ENCODE results near the gene PCDH9. TPM values are rescaled to one million over a fixed set of nuclear protein-coding genes. Genes with fewer than 3 reads are reported as not detected.

PCDH9 gene, protein sequence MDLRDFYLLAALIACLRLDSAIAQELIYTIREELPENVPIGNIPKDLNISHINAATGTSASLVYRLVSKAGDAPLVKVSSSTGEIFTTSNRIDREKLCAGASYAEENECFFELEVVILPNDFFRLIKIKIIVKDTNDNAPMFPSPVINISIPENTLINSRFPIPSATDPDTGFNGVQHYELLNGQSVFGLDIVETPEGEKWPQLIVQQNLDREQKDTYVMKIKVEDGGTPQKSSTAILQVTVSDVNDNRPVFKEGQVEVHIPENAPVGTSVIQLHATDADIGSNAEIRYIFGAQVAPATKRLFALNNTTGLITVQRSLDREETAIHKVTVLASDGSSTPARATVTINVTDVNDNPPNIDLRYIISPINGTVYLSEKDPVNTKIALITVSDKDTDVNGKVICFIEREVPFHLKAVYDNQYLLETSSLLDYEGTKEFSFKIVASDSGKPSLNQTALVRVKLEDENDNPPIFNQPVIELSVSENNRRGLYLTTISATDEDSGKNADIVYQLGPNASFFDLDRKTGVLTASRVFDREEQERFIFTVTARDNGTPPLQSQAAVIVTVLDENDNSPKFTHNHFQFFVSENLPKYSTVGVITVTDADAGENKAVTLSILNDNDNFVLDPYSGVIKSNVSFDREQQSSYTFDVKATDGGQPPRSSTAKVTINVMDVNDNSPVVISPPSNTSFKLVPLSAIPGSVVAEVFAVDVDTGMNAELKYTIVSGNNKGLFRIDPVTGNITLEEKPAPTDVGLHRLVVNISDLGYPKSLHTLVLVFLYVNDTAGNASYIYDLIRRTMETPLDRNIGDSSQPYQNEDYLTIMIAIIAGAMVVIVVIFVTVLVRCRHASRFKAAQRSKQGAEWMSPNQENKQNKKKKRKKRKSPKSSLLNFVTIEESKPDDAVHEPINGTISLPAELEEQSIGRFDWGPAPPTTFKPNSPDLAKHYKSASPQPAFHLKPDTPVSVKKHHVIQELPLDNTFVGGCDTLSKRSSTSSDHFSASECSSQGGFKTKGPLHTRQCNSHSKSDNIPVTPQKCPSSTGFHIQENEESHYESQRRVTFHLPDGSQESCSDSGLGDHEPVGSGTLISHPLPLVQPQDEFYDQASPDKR (N-terminal part only)
- 10 to 100 TPM in 1 of 4 donors, 1 to 10 TPM in 3; 5.7 to 12.9 (median 6.8) TPM for total RNA-seq

DNA sequence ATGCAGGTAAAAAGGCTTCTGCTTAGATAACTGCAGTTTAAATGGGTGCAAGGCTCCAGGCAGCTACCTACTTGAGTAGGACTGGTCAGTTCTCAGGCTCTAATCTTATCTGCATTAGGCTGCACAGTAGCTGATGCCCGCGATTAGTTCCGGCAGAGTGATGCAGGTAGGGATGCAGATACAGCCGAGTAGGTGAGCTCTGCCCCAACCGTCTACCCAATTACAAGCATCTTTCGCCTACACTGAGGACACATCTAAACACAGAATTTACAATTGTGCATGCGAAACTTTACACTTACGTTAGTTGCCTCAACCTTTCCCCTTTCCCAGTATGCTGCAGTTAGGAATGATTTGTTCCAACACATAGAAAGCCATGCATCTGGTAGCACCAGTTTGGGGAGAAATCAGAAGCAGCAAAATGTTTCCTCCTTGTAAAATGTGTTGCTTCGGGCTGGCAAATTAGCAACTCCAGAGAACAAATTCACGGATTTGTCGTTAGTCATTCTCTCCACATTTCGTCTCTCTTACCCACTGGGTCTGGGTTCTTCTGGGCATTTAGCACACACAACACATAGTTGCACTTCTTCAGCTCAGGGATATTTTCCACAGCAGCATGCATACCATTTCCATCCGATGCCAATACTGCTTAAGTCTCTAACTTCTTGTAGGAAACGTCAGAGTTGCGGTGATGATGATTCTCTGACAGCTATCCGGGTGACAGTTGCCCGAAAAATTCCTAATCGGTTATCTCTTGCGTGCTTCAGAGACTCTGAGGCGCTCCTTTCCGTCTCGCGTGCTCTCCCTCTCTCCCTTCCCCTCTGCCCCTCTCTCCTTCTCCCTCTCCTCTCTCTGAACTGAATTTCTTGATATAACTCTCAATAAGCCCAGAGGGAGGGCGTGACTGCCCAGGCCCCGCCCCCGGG, at the start of gene PCDH9:
Gene PCDH9 (minus strand): TSS at position 856 of the 923 bp plus-strand sequence. CDS start 1,896 bp downstream, outside the sequence.
- DNase-seq (ENCODE audit: low spot score) (no peak), ATAC-seq (ENCODE audit: low FRiP score) (peak; percentile 30)
- TF ChIP-seq, protein P1, sequence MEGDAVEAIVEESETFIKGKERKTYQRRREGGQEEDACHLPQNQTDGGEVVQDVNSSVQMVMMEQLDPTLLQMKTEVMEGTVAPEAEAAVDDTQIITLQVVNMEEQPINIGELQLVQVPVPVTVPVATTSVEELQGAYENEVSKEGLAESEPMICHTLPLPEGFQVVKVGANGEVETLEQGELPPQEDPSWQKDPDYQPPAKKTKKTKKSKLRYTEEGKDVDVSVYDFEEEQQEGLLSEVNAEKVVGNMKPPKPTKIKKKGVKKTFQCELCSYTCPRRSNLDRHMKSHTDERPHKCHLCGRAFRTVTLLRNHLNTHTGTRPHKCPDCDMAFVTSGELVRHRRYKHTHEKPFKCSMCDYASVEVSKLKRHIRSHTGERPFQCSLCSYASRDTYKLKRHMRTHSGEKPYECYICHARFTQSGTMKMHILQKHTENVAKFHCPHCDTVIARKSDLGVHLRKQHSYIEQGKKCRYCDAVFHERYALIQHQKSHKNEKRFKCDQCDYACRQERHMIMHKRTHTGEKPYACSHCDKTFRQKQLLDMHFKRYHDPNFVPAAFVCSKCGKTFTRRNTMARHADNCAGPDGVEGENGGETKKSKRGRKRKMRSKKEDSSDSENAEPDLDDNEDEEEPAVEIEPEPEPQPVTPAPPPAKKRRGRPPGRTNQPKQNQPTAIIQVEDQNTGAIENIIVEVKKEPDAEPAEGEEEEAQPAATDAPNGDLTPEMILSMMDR (IDR thresholded peaks at IDR 0.05), result no peak

DNA sequence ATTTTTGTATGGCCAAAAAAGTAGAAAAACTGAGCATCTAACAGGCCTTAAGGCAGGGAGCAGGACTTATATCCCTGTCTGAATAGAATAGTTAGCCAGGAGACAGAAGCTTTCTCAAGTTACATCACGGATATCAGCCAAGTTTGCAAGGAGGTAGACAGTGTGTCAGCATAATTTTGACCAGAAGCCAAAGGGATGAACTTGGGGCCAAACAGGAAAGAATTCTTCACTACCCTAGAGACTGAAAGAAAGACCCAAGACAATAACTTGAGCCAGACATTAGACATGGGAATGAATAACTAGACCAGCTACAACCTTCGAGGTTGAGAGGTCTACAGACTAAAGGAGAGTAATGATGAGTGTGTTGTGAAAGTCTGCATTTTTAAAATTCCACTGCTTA, 48.1 kb upstream of the PCDH9 start:
- no peak for DNase-seq (ENCODE audit: low spot score)
- TF ChIP-seq, protein P1 (IDR thresholded peaks at IDR 0.05), result no peak
- ATAC-seq (ENCODE audit: low FRiP score), result no peak

DNA sequence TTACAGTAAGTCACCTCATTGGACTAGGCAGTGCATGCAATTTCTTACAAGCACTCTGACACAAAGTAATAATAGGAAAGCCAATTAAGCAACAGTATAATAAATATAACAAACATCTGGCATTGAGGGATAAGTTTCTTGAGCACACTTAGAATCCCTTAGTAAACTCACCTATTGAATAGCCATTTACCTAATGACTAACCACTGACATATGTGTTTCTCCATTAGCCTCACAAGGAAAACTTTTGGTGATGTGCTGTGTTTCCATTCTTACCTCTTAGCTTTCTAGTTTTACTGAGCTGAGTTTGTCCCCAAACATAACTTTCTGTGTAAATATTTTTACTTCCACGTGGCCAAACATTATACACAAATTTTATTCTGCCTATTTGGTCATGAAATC, 47.4 kb upstream of the PCDH9 start:
- TF ChIP-seq, protein P1 (IDR thresholded peaks at IDR 0.05), result no peak
- no peak for ATAC-seq (ENCODE audit: low FRiP score)
- DNase-seq (ENCODE audit: low spot score), result no peak

DNA sequence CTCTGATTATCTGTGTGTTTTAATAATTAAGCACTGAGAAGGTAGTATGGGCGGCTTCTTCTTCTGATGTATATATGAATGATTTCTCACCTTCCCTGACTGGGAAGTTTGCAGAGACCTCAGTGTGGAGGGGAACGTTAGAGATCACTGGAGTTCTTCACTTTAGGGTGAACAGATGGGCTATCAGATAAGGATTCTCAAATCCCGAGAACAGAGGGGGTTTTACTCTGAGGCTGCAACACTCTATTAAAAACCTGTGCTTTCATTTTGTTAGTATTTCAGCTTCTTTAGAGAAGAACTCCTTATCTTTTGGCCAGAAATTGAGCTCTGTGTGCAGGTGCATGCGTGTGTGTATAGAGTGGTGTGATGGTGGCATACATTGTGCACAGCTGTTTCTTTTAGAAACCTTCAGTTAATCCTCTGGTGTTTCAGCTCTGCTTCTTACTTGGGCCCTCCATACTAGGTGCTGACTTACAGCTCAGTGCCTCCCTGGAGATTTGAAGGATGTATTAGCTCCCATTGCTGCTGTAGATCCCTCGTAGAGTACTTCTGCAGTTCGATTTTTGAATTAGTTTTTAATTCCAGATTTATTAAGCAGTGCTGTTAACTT, 45.3 kb upstream of the PCDH9 start:
- DNase-seq (ENCODE audit: low spot score), result no peak
- ATAC-seq (ENCODE audit: low FRiP score), result no peak
- TF ChIP-seq, protein P1 (IDR thresholded peaks at IDR 0.05), result no peak

DNA sequence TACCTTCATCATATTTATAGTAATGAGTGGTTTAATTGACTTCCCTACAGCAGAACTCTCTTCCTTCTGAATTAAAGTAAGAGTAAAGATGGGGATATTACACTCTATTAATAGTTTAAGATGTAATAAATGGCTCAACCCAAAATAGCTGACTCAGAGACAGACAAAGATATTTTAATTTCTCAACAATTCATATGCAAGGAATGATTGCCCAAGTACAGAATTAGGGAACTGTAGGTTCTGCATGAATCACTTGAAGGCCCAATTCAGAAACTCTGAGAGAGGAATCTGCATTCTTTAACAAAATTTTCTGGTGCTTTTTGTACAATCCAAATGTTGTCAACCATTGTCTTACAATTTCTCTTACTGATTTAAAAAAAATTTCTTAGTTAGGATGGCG, 42.9 kb upstream of the PCDH9 start:
- TF ChIP-seq, protein P1 (IDR thresholded peaks at IDR 0.05), result no peak
- ATAC-seq (ENCODE audit: low FRiP score) (no peak), DNase-seq (ENCODE audit: low spot score) (no peak)

DNA sequence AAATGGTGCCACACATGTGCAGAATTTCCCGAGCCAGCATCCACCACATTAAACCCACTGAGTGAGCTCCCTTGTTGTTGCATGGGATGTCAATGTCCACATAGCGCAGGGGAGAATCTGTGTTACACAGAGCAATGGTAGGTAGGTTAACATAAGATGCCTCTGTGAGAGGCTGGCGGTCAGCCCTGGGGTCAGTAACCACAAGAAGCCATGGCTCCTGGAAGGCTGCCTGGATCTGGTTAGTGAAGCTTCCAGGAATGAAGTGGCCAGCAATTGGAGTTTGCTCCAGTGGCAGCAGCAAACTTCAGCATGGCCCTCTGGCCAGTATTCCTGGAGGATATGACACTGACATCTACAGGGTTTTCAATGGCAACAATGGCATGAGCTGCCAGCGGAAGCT, 37.0 kb upstream of the PCDH9 start:
- TF ChIP-seq, protein P1 (IDR thresholded peaks at IDR 0.05), result no peak
- ATAC-seq (ENCODE audit: low FRiP score), result no peak
- DNase-seq (ENCODE audit: low spot score), result no peak

Measured in omental fat pad (tissue), 4 donors.